Measurements from ENCODE around the gene CLN6. TPM values are rescaled to one million over a fixed set of nuclear protein-coding genes. Genes with fewer than 3 reads are reported as not detected.

The CLN6 gene
- total RNA-seq, 1 donor from 2014 or later: 29.0 TPM

DNA sequence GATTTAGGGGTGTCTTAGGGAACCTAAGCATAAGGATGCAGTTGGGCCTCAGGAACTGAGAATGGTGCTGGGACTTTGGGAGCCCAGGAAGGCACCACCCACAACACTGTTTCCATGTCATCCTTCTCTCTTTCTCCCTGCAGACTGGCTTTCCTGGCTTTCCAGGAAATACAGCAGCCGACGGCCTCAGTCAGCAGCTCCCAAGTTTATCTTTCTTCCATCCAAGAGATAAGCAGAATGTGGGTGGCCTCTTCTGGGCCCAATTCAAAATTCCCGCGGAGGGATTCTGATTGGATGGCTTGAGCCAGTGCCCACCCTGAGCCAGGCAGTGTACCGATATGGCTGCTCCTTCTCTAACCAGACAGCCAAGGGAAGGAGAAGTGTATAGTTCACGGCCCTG lies 4.5 kb upstream of the CLN6 start:
- no peaks in the 10 kb centered on the region for H3K27me3 ChIP-seq (ENCODE audit: control insufficient read depth, insufficient read depth, low read length)
- TF ChIP-seq, protein P1, sequence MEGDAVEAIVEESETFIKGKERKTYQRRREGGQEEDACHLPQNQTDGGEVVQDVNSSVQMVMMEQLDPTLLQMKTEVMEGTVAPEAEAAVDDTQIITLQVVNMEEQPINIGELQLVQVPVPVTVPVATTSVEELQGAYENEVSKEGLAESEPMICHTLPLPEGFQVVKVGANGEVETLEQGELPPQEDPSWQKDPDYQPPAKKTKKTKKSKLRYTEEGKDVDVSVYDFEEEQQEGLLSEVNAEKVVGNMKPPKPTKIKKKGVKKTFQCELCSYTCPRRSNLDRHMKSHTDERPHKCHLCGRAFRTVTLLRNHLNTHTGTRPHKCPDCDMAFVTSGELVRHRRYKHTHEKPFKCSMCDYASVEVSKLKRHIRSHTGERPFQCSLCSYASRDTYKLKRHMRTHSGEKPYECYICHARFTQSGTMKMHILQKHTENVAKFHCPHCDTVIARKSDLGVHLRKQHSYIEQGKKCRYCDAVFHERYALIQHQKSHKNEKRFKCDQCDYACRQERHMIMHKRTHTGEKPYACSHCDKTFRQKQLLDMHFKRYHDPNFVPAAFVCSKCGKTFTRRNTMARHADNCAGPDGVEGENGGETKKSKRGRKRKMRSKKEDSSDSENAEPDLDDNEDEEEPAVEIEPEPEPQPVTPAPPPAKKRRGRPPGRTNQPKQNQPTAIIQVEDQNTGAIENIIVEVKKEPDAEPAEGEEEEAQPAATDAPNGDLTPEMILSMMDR (IDR thresholded peaks at IDR 0.05; ENCODE audit: insufficient read depth, low read length, poor library complexity, severe bottlenecking): no peak
- no peak overlapping the region for H3K4me3 ChIP-seq (ENCODE audit: low read depth, low read length)
- DNase-seq (ENCODE audit: low read depth): no peak
- H3K36me3 ChIP-seq (ENCODE audit: control insufficient read depth, insufficient read depth, low read length): no peaks in the 10 kb centered on the region

DNA sequence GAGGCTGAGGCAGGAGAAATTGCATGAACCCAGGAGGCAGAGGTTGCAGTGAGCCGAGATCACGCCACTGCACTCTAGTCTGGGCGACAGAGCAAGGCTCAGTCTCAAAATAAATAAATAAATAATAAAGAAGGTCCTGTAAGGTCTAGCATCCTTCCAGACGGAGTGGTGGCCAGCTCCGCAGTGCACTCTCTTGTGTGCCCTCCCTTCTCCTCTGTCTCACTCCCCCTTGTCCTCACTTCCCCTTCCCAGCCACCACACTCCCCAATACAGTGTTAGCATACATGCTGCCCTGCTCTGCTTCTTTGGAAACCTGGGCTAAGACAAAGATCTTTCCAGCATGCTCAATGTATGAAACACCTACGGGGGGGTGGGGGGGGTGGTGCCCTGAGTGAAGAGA lies 3.4 kb upstream of the CLN6 start:
- no peaks in the 10 kb centered on the region for H3K36me3 ChIP-seq (ENCODE audit: control insufficient read depth, insufficient read depth, low read length)
- no peaks in the 10 kb centered on the region for H3K27me3 ChIP-seq (ENCODE audit: control insufficient read depth, insufficient read depth, low read length)
- no peak for DNase-seq (ENCODE audit: low read depth)
- TF ChIP-seq, protein P1 (IDR thresholded peaks at IDR 0.05; ENCODE audit: insufficient read depth, low read length, poor library complexity, severe bottlenecking): no peak
- no peak overlapping the region for H3K4me3 ChIP-seq (ENCODE audit: low read depth, low read length)

DNA sequence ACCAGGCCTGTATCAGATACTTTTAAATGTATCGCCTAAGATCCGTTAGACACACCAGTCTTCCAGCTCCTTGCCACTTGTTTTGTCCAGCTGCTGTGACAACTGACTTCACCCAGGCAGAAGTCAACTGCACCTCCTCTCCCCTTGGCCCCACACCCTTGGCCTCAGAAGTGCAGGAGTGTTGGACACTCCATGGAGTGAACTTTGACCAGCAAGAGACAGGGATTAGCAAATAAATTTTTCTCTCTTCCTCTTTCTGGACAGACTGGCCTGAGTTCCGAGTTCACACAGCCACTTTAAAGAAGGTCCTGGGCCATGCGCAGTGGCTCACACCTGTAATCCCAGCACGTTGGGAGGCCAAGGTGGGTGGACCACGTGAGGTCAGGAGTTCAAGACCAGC lies 2.9 kb upstream of the CLN6 start:
- TF ChIP-seq, protein P1 (IDR thresholded peaks at IDR 0.05; ENCODE audit: insufficient read depth, low read length, poor library complexity, severe bottlenecking): no peak
- Histone ChIP-seq H3K36me3 (ENCODE audit: control insufficient read depth, insufficient read depth, low read length) (no peaks in the 10 kb centered on the region), H3K4me3 (ENCODE audit: low read depth, low read length) (no peak overlapping the region), H3K27me3 (ENCODE audit: control insufficient read depth, insufficient read depth, low read length) (no peaks in the 10 kb centered on the region)
- DNase-seq (ENCODE audit: low read depth): no peak

DNA sequence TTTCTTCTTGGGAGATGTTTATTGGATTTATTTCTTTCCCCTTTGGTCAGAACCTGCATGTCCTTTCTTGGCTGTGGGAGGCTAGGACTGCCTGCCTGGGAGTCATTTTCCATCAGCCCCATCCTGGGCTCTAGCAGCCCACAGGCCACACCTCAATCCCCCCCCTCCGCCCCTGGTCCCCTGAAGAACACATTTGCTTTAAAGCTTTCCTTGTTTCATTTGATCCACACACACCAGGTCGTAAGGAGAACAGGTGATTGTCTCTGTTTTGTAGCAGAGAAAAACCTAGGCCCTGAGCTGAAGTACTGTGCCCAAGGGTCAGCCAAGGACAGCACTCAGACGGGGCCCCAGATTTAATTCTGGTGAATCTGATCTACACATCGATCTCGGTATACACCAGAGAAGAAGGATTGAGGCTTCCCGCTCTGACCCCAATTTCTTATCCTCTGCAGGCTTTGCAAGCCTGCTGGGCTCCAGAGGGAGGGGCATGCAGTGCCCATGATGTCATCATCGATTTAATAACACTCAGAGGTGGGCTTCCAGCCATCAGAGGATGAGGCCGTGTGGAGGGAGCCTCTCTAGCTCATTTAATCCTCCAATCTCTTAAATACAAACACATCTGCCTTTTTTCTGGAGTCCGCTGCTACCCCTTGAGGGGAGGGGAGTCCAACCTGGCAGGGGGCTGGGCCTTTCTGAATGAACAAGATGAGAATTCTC lies 1.7 kb upstream of the CLN6 start:
- TF ChIP-seq, protein P1 (IDR thresholded peaks at IDR 0.05; ENCODE audit: insufficient read depth, low read length, poor library complexity, severe bottlenecking): no peak
- Histone ChIP-seq H3K36me3 (ENCODE audit: control insufficient read depth, insufficient read depth, low read length) (no peaks in the 10 kb centered on the region), H3K4me3 (ENCODE audit: low read depth, low read length) (no peak overlapping the region), H3K27me3 (ENCODE audit: control insufficient read depth, insufficient read depth, low read length) (no peaks in the 10 kb centered on the region)
- no peak for DNase-seq (ENCODE audit: low read depth)

DNA sequence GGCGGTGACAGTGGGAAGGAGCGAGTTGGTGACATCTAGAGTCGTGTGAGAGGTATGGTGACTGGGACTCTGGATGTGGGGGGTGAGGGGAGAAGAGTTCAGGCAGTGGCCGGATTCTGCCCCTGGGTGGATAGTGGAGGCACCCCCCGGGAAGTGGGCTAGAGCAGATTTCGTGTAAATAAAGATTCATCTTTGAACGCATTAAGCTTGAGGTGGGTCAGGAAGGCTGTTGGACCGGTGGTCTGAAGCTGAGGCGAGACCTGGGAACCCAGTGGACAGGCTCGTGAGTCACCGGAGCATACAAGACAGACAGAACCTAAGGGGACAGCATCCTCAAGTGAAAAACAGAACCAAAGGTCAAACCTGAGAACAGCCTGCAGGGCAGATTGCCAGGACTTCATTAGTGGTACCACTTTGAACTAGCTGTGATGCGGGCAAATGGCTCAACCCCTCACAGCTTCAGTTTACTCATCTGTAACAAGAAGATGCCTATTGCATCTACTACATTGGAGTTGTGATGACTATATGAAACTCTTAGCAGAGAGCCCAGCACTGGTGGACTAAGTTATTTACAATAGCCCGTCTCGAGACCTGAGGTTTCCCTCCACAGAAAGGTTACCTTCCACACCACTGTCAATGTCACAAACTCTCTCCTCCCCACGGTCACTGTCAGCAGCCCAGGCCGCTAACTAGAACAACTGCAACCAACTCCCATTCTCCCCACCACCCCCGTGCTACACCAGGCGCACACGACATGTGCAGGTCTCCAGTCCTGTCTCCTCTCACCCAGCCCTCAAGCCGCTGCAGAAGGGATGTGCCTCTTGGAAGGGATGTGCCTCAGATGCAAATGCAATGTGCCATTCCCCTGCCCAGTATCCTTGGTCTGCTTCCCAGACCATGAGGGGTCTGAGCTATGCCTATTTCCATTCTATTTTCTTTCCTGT lies 901 bp upstream of the CLN6 start:
- H3K4me3 ChIP-seq (ENCODE audit: low read depth, low read length): peak overlapping the region; percentile 81
- DNase-seq (ENCODE audit: low read depth): no peak
- TF ChIP-seq, protein P1 (IDR thresholded peaks at IDR 0.05; ENCODE audit: insufficient read depth, low read length, poor library complexity, severe bottlenecking): no peak
- no peaks in the 10 kb centered on the region for H3K27me3 ChIP-seq (ENCODE audit: control insufficient read depth, insufficient read depth, low read length)
- H3K36me3 ChIP-seq (ENCODE audit: control insufficient read depth, insufficient read depth, low read length): no peaks in the 10 kb centered on the region
